ENCODE measurements around the gene RORC. TPM values are rescaled to one million over a fixed set of nuclear protein-coding genes. Genes with fewer than 3 reads are reported as not detected.

The RORC gene
- total RNA-seq, 1 experiment from 2014 or later: 1.3 TPM

DNA sequence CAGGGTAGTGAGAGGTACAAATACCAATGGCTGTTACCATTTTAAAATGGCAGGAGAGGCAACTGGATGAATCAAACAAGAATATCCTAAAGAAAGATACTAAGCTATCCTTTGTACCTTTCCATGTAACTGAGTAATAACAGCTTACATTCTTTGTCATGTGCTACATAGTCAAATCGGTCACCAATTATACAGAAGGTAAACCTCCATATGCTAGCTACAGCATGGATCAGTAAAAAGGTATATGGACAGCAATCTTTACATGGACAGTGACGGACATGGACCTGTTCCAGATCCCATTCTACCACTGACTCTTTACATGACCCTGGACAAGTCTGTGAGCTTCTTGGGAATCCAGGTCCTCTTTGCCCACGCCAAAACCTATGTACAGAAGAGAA is 54.9 kb downstream of the RORC start:
- H3K9me3 ChIP-seq (ENCODE audit: control insufficient read depth in 1 of 2, insufficient read depth in 1 of 2, low read depth in 1 of 2, low read length in 2 of 2): no peaks in the 10 kb centered on the region
- H4K20me1 ChIP-seq (ENCODE audit: insufficient read depth): no peaks in the 10 kb centered on the region
- ChIA-PET CTCF (no interaction called here), POLR2A (no interaction called here), RAD21 (ENCODE audit: low non-redundant PET in 1 of 2, low total read pairs in 2 of 2, uncharacterized antibody in 2 of 2, unreplicated experiment in 2 of 2) (no interaction called here)
- H3K4me3 ChIP-seq (replicated peaks in 1 of 2; ENCODE audit: low read depth in 1 of 2, low read length in 2 of 2): no peak overlapping the region
- H3K79me2 ChIP-seq (ENCODE audit: insufficient read depth, low read length): no peaks in the 10 kb centered on the region
- H3K27ac ChIP-seq (ENCODE audit: low read depth, low read length): no peak overlapping the region
- DNase-seq (ENCODE audit: low read depth, low spot score) (no peak), ATAC-seq (no peak)
- H3K27me3 ChIP-seq (ENCODE audit: insufficient read depth, low read length): no peaks in the 10 kb centered on the region
- peaks cover 0 to 5% of the 10 kb centered on the region in 2 experiments; a peak in 1 of 4 replicates for H3K4me1 ChIP-seq (ENCODE audit: control insufficient read depth in 1 of 2, insufficient read depth in 2 of 2, low read length in 2 of 2)
- H3K4me2 ChIP-seq (ENCODE audit: low read length): no peak overlapping the region
- H2AFZ ChIP-seq (ENCODE audit: low read depth, low read length, poor library complexity, severe bottlenecking): no peak overlapping the region
- BruUV-seq (replicated peaks): no TSS peak
- no peak overlapping the region for H3K9ac ChIP-seq (ENCODE audit: low read length)
- TF ChIP-seq EZH2 (IDR thresholded peaks at IDR 0.05): no peak
- TF ChIP-seq SP1 (IDR thresholded peaks at IDR 0.05; ENCODE audit: low read depth): no peak
- TF ChIP-seq SRF (IDR thresholded peaks at IDR 0.05; ENCODE audit: low read depth): no peak
- TF ChIP-seq EGR1 (IDR thresholded peaks at IDR 0.05; ENCODE audit: low read depth): no peak
- TF ChIP-seq ZNF274 (IDR thresholded peaks at IDR 0.05; ENCODE audit: low read depth, low read length): no peak
- TF ChIP-seq POLR2A (IDR thresholded peaks at IDR 0.05; ENCODE audit: borderline replicate concordance, extremely low read depth, insufficient read depth, insufficient read length): no peak
- no peak for TF ChIP-seq YY1 (IDR thresholded peaks at IDR 0.05; ENCODE audit: extremely low read depth, insufficient replicate concordance, low read depth, low read length)
- TF ChIP-seq CEBPB (IDR thresholded peaks at IDR 0.05; ENCODE audit: low read depth): no peak
- TF ChIP-seq, protein P1, sequence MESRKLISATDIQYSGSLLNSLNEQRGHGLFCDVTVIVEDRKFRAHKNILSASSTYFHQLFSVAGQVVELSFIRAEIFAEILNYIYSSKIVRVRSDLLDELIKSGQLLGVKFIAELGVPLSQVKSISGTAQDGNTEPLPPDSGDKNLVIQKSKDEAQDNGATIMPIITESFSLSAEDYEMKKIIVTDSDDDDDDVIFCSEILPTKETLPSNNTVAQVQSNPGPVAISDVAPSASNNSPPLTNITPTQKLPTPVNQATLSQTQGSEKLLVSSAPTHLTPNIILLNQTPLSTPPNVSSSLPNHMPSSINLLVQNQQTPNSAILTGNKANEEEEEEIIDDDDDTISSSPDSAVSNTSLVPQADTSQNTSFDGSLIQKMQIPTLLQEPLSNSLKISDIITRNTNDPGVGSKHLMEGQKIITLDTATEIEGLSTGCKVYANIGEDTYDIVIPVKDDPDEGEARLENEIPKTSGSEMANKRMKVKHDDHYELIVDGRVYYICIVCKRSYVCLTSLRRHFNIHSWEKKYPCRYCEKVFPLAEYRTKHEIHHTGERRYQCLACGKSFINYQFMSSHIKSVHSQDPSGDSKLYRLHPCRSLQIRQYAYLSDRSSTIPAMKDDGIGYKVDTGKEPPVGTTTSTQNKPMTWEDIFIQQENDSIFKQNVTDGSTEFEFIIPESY (IDR thresholded peaks at IDR 0.05; ENCODE audit: extremely low read depth, insufficient replicate concordance, low read length): no peak
- TF ChIP-seq, protein P2, sequence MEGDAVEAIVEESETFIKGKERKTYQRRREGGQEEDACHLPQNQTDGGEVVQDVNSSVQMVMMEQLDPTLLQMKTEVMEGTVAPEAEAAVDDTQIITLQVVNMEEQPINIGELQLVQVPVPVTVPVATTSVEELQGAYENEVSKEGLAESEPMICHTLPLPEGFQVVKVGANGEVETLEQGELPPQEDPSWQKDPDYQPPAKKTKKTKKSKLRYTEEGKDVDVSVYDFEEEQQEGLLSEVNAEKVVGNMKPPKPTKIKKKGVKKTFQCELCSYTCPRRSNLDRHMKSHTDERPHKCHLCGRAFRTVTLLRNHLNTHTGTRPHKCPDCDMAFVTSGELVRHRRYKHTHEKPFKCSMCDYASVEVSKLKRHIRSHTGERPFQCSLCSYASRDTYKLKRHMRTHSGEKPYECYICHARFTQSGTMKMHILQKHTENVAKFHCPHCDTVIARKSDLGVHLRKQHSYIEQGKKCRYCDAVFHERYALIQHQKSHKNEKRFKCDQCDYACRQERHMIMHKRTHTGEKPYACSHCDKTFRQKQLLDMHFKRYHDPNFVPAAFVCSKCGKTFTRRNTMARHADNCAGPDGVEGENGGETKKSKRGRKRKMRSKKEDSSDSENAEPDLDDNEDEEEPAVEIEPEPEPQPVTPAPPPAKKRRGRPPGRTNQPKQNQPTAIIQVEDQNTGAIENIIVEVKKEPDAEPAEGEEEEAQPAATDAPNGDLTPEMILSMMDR (IDR thresholded peaks at IDR 0.05 in 2 of 3, conservative IDR thresholded peaks at IDR 0.05 in 1 of 3; ENCODE audit: borderline replicate concordance in 1 of 3, insufficient read depth in 1 of 3, low read depth in 2 of 3, low read length in 2 of 3): no peak
- TF ChIP-seq, protein P3, sequence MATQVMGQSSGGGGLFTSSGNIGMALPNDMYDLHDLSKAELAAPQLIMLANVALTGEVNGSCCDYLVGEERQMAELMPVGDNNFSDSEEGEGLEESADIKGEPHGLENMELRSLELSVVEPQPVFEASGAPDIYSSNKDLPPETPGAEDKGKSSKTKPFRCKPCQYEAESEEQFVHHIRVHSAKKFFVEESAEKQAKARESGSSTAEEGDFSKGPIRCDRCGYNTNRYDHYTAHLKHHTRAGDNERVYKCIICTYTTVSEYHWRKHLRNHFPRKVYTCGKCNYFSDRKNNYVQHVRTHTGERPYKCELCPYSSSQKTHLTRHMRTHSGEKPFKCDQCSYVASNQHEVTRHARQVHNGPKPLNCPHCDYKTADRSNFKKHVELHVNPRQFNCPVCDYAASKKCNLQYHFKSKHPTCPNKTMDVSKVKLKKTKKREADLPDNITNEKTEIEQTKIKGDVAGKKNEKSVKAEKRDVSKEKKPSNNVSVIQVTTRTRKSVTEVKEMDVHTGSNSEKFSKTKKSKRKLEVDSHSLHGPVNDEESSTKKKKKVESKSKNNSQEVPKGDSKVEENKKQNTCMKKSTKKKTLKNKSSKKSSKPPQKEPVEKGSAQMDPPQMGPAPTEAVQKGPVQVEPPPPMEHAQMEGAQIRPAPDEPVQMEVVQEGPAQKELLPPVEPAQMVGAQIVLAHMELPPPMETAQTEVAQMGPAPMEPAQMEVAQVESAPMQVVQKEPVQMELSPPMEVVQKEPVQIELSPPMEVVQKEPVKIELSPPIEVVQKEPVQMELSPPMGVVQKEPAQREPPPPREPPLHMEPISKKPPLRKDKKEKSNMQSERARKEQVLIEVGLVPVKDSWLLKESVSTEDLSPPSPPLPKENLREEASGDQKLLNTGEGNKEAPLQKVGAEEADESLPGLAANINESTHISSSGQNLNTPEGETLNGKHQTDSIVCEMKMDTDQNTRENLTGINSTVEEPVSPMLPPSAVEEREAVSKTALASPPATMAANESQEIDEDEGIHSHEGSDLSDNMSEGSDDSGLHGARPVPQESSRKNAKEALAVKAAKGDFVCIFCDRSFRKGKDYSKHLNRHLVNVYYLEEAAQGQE (IDR thresholded peaks at IDR 0.05; ENCODE audit: low read depth): no peak
- TF ChIP-seq JUND (IDR thresholded peaks at IDR 0.05): no peak
- no peak for TF ChIP-seq SIN3A (IDR thresholded peaks at IDR 0.05; ENCODE audit: low read depth)
- no peak for TF ChIP-seq RAD21 (IDR thresholded peaks at IDR 0.05; ENCODE audit: low read depth)
- TF ChIP-seq, protein P4, sequence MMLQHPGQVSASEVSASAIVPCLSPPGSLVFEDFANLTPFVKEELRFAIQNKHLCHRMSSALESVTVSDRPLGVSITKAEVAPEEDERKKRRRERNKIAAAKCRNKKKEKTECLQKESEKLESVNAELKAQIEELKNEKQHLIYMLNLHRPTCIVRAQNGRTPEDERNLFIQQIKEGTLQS (IDR thresholded peaks at IDR 0.05): no peak
- TF ChIP-seq, protein P5, sequence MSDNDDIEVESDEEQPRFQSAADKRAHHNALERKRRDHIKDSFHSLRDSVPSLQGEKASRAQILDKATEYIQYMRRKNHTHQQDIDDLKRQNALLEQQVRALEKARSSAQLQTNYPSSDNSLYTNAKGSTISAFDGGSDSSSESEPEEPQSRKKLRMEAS (IDR thresholded peaks at IDR 0.05): no peak
- no peaks in the 10 kb centered on the region for H3K9me2 ChIP-seq (ENCODE audit: insufficient read depth)
- intact Hi-C loops (cut with micrococcal nuclease): no loop called here
- H3K36me3 ChIP-seq (ENCODE audit: control insufficient read depth in 1 of 2, insufficient read depth in 2 of 2, low read length in 2 of 2): peaks cover 0 to 3% of the 10 kb centered on the region in 2 experiments; a peak in 1 of 4 replicates
